LoVo (cell line): ENCODE results near the gene RAB11FIP4.

Experiments used
- DNase-seq: peaks from one replicate; pipeline ENCODE4 v3.0.0-alpha.2; 2016; ENCODE audit warnings: low spot score

Gene RAB11FIP4

DNA sequence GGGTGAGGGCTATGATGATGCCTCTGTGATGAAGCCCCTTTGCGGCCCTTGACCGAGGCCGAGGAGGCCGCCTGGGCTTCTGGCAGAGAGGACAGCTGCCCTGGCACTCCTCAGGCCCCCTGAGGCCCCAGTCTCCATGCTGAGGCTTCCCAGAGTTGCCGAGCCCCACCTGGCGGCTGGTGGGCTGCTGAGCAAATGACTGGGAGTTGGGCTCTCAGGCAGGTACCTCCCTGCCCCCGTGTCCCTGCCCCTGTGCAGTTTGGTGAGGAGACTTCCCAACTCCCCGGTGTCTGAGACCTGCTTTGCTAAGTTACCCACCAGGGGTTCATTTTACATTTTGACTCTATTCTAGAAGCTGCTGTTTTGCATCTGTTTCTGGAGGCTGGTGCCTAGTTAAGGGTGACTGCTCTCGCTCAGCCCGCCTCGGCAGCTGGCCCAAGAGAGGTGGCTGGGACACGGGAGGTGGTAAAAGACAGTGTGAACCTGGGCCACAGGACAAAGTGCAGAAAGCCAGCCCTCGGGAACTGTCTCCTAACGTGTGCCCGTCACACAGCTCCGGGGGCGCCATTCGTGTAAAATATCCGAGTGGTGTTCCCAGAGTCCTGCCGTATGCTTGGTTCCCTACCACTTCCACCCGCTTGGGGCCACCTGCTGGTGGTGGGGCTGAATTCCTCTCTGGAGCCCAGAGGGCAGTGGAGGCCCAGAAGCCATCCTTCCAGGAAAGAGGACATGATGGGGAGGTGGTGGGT is 134.5 kb downstream of the RAB11FIP4 start:
- DNase-seq = no peak

GRCh38 chr17:31527606-31528005 is 136.1 kb downstream of the RAB11FIP4 start:
- DNase-seq = no peak

GRCh38 chr17:31528291-31528874 is 136.9 kb downstream of the RAB11FIP4 start:
- DNase-seq = no peak

GRCh38 chr17:31529841-31530251 is 138.4 kb downstream of the RAB11FIP4 start:
- DNase-seq = no peak

GRCh38 chr17:31530391-31530985 is 139.0 kb downstream of the RAB11FIP4 start:
- no peak for DNase-seq

GRCh38 chr17:31531336-31531980 is 140.0 kb downstream of the RAB11FIP4 start:
- DNase-seq = no peak

GRCh38 chr17:31532081-31532480 is 140.6 kb downstream of the RAB11FIP4 start:
- DNase-seq = no peak

- no peak for DNase-seq
Measured at GRCh38 chr17:31532526-31532925, 141.1 kb downstream of the RAB11FIP4 start.

- no peak for DNase-seq
Measured at GRCh38 chr17:31533546-31534155, 142.2 kb downstream of the RAB11FIP4 start.

DNA sequence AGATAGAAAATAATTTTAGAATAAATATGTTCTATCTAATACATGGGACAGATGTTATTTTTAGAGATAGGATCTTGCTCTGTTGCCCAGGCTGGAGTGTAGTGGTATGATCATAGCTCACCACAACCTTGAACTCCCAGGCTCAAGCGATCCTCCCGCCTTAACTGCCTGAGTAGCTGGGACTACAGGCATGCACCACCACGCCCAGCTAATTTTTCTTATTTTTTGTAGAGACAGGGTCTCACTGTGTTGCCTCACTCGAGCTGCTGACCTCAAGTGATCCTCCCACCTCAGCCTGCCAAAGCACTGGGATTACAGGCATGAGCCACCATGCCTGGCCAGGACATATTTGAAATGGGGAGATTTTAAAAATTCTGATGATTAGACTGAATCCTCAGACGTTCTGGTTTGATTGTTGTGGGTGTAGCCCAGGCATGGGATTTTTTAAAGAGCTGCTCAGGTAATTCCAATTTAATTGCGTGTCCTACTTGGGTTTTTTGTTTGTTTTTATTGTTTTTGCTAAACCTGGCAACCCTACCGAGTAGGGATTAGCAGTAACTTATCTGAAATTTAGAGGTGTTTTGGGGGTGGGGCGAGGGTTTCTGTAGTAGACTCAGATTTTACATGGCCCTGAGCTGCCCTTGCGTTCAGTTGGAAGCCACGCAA is 142.9 kb downstream of the RAB11FIP4 start:
- no peak for DNase-seq

- no peak for DNase-seq
Measured at GRCh38 chr17:31535581-31535981, 144.1 kb downstream of the RAB11FIP4 start.

DNA sequence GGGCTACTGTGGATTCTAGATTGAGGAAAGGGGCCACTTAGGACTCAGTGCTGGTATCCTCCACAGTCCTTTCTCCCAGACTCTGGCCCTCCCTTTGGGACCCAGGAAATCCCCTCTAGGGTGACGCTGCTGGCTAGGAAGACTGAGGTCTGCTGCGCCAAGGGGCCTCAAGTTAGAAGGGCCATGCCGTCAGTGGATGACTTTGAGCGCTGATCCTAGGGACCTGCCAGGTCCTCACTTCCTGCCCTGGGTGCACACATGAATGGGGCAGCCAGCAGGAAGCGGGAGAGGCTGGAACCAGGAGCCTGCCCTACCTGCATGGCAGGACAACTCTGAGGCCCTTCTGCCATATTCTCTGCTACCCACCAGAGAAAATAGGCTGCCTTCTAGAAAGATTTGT is 145.0 kb downstream of the RAB11FIP4 start:
- DNase-seq = no peak

- DNase-seq = no peak
Measured at GRCh38 chr17:31537565-31538011, 146.1 kb downstream of the RAB11FIP4 start.

DNA sequence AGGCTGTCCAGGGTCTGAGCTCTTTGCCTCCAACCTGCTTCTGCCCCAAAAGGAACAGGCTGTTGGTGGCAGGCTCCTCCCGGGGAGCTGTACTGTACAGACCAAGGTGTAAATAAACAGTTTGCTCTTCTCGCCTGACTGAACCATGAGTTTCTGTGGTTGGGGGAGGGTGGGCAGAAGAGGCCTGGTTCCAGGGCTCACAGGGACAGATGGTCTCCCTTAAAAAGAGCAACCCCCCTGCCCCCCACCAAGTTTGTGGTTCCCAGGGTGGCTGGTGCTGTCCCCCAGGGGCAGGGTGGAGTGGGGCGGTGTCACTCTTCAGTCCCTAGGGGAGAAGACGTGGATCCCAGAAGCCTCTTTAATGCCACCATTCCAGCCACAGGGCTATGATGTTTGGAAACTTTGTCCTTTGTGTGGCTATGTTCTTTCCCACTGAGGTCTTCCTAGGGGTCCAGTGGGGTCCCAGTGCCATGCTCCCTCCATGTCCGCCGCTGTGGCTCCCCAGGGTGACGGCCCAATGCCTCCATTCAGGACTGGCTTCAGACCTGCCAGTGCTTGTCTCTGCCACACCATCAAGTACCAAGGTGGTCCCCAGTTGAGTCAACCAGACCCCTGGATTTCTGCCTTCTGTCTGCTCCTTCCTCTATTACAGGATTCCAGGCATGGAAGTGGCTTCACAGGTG is 146.7 kb downstream of the RAB11FIP4 start:
- DNase-seq = no peak

DNA sequence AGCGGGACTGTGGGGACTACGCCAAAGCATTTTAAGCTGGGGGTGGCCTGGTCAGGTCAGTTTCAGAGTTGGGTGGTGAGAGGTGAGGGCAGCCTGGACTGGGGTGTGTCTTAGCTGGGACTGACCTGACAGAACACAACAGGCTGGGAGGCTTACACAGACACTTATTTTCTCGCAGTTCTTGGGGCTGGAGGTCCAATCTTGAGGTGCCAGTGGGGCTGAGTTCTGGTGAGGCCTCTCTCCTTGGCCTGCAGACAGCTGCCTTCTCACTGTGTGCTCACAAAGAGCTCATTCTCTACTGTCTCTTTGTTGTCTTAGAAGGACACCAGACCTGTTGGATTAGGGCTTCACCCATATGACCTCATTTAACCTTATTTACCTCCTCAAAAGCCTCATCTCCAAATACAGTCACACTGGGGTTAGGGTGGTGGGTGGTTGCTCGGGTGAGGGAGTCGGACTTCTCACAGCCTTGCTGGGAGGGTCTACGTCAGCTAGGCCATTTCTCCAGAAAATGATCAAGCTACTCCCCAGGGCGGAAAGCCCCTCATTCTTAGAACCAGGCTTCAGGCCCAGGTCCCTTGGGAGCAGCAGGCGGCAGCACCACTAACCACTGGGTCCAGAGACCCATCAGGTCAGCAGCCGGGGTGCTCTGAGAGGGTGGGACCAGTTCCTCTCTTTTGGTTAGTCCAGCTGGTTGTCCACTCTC is 149.3 kb downstream of the RAB11FIP4 start:
- DNase-seq = no peak

DNA sequence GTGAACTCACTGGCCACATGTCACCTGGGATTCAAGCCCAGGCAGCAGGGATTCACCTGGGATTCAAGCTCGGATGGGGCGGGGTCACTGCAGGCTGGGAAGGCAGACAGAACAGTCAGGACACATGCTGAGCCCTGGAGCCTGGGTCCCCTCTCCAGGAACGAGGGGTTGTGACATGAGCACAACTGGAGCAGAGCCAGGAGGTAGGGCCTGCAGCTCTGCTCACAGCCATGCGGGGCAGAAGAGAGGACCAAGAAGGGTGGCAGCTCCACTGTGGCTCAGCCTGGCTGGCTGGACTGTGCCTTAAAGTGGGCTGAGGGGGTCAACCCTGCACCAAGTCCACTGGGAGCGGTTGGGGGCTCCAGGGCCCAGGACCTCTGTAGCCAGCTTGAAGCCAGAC is 150.1 kb downstream of the RAB11FIP4 start:
- peak; percentile 18 for DNase-seq

GRCh38 chr17:31544186-31544585 is 152.7 kb downstream of the RAB11FIP4 start:
- DNase-seq = no peak

DNA sequence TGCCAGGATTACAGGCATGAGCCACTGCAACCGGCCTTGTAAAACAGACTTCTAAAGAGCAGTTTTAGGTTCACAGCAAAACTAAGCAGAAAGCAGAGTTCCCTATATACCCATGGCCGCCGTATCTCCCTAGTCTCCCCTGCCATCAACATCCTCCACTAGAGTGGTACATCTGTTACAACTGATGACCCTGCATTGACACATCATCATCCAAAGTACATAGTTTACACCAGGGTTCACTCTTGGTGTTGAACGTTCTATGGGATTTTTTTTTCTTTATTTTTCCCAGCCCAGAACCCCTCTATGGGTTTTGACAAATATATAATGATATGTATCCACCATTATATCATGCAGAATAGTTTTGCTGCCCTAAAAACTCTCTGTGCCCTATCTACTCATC is 155.2 kb downstream of the RAB11FIP4 start:
- DNase-seq = no peak

DNA sequence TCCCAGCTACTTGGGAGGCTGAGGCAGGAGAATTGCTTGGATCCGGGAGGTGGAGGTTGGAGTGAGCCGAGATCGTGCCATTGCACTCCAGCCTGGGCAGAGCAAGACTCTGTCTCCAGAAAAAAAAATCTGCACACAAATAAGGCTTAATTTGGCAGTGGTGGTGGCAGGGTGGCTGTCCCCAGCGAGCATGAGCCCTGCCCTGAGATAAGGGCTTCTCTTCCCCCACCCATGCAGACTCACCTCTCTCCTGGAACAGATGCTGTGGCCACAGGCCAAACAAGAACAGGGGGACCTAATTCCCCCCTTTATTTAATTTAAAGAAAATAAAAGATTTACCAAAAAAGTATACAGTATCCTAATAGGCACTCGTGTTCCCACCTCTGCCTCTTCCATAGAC is 157.2 kb downstream of the RAB11FIP4 start:
- DNase-seq = no peak

DNA sequence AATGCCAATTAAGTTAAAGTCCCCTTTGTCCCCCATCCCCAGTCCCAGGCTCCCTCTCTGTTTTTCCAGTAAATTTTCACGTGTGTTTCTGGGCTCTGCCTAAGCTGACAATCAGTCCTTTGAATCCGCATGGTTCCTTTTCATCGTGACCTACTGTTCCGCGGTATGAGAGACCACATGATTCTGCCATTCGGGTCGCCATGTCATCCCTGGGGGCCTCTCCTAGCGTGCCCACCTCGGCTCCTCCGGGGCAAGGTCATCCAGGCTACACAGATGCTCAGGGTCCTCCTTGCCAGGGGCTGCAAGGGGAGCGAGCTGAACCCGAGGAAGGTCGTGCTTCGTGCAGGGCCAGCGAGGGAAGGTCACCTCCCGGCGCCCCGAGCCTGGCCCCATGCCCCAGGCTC is 157.6 kb downstream of the RAB11FIP4 start:
- DNase-seq = peak; percentile 14
